A673 (cell line): ENCODE results near the gene CLASP1. TPM values are rescaled to one million over a fixed set of nuclear protein-coding genes. Genes with fewer than 3 reads are reported as not detected.

Source experiments
- BruUV-seq: library from RNA; stranded (reverse); fragments of 400-500 nt; replicated peaks from 2 replicates; lab custom pipeline; 2021; lab: Mats Ljungman, UMichigan
- CTCF ChIA-PET: fragments of 300-600 bp; sonication (Branson Sonifier 250); formaldehyde crosslinking; loops from one replicate; lab custom pipeline; 2022; ENCODE audit warnings: antibody characterized with exemption; lab: Charles Lee
- POLR2A ChIA-PET: fragments of 300-600 bp; sonication (Branson Sonifier 250); formaldehyde crosslinking; loops from one replicate; lab custom pipeline; 2022; ENCODE audit warnings: antibody characterized with exemption; ENCODE audit not compliant: low non-redundant PET; lab: Charles Lee
- DNase-seq: peaks from one replicate; pipeline ENCODE4 v3.0.0-alpha.2; 2015; ENCODE audit warnings: low spot score
- H3K27ac ChIP-seq: fragments of 200-600 bp; sonication (generic); 2 replicates; pipeline ENCODE4 v1.5.1; 2016; ENCODE audit warnings: mixed run types, low read depth, mild to moderate bottlenecking, mixed read lengths, antibody characterized with exemption, low read length; ENCODE audit not compliant: poor library complexity, severe bottlenecking
- H3K27me3 ChIP-seq: fragments of 200-600 bp; sonication (generic); replicated peaks from 2 replicates; pipeline ENCODE4 v1.6.1; 2017; ENCODE audit warnings: mixed run types, low read depth, mild to moderate bottlenecking, mixed read lengths, antibody characterized with exemption, low read length; ENCODE audit not compliant: insufficient read depth, poor library complexity
- H3K36me3 ChIP-seq: fragments of 200-600 bp; sonication (generic); 2 replicates; pipeline ENCODE4 v1.6.1; 2016; ENCODE audit warnings: mixed run types, mild to moderate bottlenecking, mixed read lengths, antibody characterized with exemption, low read length; ENCODE audit not compliant: insufficient read depth, poor library complexity, severe bottlenecking
- H3K4me1 ChIP-seq: fragments of 200-600 bp; sonication (generic); 2 replicates; pipeline ENCODE4 v1.6.1; 2017; ENCODE audit warnings: mixed run types, mild to moderate bottlenecking, mixed read lengths, antibody characterized with exemption, low read length; ENCODE audit not compliant: insufficient read depth, poor library complexity, severe bottlenecking
- H3K4me3 ChIP-seq: fragments of 200-600 bp; sonication (generic); 2 replicates; pipeline ENCODE4 v1.5.1; 2016; ENCODE audit warnings: low read depth, mixed run types, mild to moderate bottlenecking, mixed read lengths, low read length; ENCODE audit not compliant: poor library complexity, severe bottlenecking
- H3K9me3 ChIP-seq: fragments of 200-600 bp; sonication (generic); 2 replicates; pipeline ENCODE4 v1.6.1; 2016; ENCODE audit warnings: mixed run types, low read depth, mild to moderate bottlenecking, mixed read lengths, antibody characterized with exemption, low read length; ENCODE audit not compliant: poor library complexity, severe bottlenecking
- EZH2 ChIP-seq: fragments of 200-600 bp; sonication (generic); IDR thresholded peaks from 2 replicates; pipeline ENCODE4 v1.6.1; 2017; ENCODE audit warnings: borderline replicate concordance, low read depth, mild to moderate bottlenecking, mixed read lengths, antibody characterized with exemption, low read length; ENCODE audit not compliant: poor library complexity, severe bottlenecking
- intact Hi-C: fragments of 100-400 bp; cut with micrococcal nuclease; formaldehyde crosslinking; loops from one replicate; pipeline ENCODE4 v1.10.0; 2022; ENCODE audit not compliant: unreplicated experiment
- total RNA-seq: library from RNA; stranded (reverse); gene quantifications from 2 replicates; pipeline ENCODE4 v1.2.3, GENCODE V29; 2021
- TF ChIP-seq, protein P1 (sequence below): fragments of 300-800, 200-600 bp; sonication (generic); conservative IDR thresholded peaks from 2 replicates; pipeline ENCODE4 v1.5.1; 2017; ENCODE audit warnings: low read depth, mild to moderate bottlenecking, antibody characterized with exemption, low read length, moderate library complexity, mixed read lengths

Gene CLASP1
- total RNA-seq, 1 experiment from 2014 or later, result 69.1 TPM

DNA sequence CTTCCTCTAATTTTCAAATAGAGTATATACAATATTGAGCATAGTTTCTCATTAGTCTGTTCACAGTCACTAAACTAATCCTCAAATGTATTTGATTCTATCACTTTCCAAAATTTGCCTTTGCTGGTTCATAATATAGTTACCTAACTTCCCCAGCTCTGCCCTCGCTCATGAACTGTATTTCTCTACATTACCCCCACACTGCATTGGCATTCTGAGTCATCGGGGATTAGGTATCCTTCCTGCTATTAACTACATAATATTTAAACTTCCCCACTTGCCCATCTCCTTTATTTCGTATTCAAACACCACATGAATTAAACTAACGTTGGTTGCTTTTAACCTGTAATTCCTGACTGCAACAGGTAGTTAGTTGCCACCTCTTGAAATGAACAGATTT is 14.8 kb upstream of the CLASP1 start:
- no peak for TF ChIP-seq EZH2
- TF ChIP-seq, protein P1, sequence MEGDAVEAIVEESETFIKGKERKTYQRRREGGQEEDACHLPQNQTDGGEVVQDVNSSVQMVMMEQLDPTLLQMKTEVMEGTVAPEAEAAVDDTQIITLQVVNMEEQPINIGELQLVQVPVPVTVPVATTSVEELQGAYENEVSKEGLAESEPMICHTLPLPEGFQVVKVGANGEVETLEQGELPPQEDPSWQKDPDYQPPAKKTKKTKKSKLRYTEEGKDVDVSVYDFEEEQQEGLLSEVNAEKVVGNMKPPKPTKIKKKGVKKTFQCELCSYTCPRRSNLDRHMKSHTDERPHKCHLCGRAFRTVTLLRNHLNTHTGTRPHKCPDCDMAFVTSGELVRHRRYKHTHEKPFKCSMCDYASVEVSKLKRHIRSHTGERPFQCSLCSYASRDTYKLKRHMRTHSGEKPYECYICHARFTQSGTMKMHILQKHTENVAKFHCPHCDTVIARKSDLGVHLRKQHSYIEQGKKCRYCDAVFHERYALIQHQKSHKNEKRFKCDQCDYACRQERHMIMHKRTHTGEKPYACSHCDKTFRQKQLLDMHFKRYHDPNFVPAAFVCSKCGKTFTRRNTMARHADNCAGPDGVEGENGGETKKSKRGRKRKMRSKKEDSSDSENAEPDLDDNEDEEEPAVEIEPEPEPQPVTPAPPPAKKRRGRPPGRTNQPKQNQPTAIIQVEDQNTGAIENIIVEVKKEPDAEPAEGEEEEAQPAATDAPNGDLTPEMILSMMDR, result no peak
- H3K4me1 ChIP-seq, result no peaks in the 10 kb centered on the region
- H3K4me3 ChIP-seq, result no peak overlapping the region
- intact Hi-C loops, result no loop called here
- no peaks in the 10 kb centered on the region for H3K36me3 ChIP-seq
- no peaks in the 10 kb centered on the region for H3K27me3 ChIP-seq
- no TSS peak for BruUV-seq
- H3K27ac ChIP-seq, result no peak overlapping the region
- peak; percentile 23 for DNase-seq
- ChIA-PET POLR2A (no interaction called here), CTCF (no interaction called here)
- no peaks in the 10 kb centered on the region for H3K9me3 ChIP-seq

DNA sequence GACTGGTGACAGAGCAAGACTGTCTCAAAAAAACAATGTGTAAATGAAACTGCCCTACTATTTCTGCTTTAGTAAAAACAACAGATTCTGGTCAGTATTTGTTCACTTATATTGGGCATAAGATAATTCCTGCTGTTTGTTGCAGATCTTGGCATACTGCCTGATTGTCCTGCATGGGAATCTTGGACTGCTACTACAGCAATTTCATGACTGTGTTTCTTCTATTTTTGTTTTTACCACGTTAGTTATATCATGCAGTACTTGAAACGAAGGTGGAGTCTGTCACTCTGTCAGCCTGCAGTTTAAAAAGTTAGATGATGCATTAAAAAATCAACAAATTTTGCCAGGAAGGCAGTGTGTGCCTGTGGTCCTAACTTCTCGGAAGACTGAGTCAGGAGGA is 14.2 kb upstream of the CLASP1 start:
- no peaks in the 10 kb centered on the region for H3K27me3 ChIP-seq
- H3K27ac ChIP-seq, result no peak overlapping the region
- no peaks in the 10 kb centered on the region for H3K36me3 ChIP-seq
- intact Hi-C loops, result no loop called here
- no peak for TF ChIP-seq EZH2
- TF ChIP-seq, protein P1, result no peak
- no peak for DNase-seq
- H3K9me3 ChIP-seq, result no peaks in the 10 kb centered on the region
- ChIA-PET CTCF (no interaction called here), POLR2A (no interaction called here)
- no TSS peak for BruUV-seq
- no peak overlapping the region for H3K4me3 ChIP-seq
- H3K4me1 ChIP-seq, result no peaks in the 10 kb centered on the region

DNA sequence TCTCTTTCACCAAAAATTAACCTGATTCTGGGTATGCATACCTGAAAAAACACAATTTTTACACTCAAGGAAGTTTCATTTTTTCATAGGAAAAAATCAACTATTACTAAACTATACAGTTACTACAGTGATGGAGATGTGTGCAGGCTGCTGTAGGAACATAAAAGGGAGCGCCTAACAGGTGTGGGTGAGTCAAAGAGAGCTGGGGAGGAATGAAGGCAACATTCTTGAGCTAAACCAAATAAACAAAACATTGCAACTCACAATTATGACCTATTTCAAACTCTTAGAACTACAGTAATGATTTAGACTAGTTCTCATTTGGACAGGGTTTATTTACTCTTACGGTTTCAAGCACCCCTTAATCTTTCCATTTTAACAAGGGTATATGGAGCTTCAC is 13.4 kb upstream of the CLASP1 start:
- CTCF ChIA-PET, result no interaction called here
- H3K4me3 ChIP-seq, result no peak overlapping the region
- TF ChIP-seq, protein P1, result no peak
- TF ChIP-seq EZH2, result no peak
- H3K9me3 ChIP-seq, result no peaks in the 10 kb centered on the region
- no peaks in the 10 kb centered on the region for H3K4me1 ChIP-seq
- H3K36me3 ChIP-seq, result no peaks in the 10 kb centered on the region
- POLR2A ChIA-PET, result no interaction called here
- no peak for DNase-seq
- no TSS peak for BruUV-seq
- no peaks in the 10 kb centered on the region for H3K27me3 ChIP-seq
- no peak overlapping the region for H3K27ac ChIP-seq
- intact Hi-C loops, result no loop called here
